HG03439 (cell line): ENCODE results near the gene TSPAN9.

Experiments
- ATAC-seq: cut with Tn5 transposase; IDR thresholded peaks from one replicate; pipeline ENCODE4 v1.9.1; 2021; ENCODE audit warnings: mild to moderate bottlenecking, moderate library complexity; ENCODE audit not compliant: unreplicated experiment

TSPAN9 gene, protein sequence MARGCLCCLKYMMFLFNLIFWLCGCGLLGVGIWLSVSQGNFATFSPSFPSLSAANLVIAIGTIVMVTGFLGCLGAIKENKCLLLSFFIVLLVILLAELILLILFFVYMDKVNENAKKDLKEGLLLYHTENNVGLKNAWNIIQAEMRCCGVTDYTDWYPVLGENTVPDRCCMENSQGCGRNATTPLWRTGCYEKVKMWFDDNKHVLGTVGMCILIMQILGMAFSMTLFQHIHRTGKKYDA

GRCh38 chr12:3076730-3077571 lies at the start of gene TSPAN9:
TSPAN9 (plus strand) TSS chr12:3077379; CDS start chr12:3201194, 123,815 bp downstream.
- peak; percentile 70 for ATAC-seq

DNA sequence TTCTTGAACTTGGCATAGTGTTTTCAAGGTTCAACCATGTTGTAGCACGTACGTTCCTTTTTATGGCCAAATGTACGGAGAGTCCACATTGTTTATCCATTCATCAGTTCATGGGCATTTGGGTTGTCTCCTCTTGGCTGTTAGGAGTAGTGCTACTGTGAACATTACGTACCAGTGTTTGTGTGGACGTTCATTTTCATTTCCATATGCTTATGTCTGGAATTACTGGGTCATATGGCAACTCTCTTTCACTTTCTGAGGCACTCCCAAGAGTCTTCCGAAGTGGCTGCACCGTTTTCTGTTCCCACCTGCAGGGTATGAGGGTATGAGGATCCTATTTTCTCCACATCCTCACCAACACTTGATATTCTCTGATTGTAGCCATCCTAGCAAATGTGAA lies 49.1 kb upstream of the TSPAN9 start:
- ATAC-seq = no peak

- no peak for ATAC-seq
These were observed 46.3 kb upstream of the TSPAN9 start for GRCh38 chr12:3030821-3031429.

DNA sequence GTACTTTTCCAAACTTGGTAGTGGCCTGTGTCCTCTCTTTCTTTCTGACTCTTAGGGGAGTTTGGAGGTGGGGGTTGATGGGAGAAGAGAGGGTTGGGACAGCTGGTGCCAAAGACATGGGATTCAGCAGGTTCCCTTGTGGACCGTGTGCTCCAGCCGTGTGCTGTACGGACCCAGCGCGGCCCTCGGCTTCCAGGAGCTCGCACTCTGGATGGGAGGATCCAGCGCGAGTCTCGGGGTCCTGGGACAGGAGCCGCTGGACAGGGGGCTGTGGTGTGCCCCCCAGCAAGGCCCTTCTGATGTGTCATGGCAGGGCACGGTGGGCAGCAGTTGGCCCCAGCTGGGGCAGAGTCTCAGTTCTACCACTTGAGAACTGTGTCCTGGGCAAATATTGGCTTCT lies 45.0 kb upstream of the TSPAN9 start:
- ATAC-seq = no peak

DNA sequence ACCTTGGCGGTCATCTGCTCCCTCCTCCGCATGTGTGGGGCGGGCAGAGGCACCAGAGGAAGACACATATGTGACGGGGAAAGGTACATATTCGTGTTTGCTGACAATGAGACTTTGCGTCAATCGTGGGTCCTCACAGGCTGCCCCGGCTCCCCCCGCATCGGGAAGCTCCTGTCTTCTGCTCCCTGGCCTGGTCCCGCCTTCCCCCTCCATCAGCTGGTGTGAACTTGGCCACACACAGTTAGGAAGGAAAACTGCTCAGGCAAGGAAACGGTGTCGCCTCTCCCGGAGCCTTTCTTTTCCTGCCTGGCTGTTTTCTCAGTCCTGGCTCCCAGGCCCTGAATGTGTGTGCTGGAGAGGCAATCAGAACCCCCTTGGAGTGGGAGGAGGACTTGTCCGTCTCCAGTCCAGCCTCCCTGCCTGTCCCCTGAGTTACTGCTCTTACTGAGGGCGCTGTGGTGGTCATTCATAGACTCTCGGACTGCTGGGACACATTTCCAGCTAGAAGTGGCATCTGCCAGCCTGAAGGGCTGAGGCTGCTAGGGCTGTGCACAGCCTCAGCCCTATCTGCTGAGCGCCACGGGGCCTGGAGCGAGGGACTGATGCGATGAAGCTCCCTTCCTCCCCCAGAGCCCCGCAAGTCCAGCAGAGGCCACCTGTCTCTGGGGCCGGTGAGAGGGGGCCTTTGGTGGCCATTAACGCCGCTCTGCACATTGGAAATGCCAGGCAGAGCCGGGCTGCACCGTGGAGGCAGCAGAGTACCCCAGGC lies 44.2 kb upstream of the TSPAN9 start:
- ATAC-seq = no peak

DNA sequence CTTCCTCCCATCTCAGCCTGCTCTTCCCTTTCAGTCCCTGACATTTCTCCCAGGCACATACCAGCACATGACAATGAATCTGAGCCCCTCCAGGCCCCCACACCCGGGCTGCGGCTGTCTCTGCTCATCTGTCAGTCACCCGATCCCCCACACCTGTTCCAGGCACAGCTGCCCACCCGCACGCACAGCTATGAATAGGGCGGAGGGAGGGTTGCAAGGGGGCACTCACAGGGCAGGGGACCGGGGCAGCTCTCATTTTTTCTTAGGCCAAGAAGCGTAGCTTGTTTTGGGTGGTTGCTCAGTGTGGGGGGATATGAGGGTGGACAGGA lies 43.7 kb upstream of the TSPAN9 start:
- no peak for ATAC-seq

GRCh38 chr12:3034067-3034750 lies 43.0 kb upstream of the TSPAN9 start:
- no peak for ATAC-seq

- ATAC-seq = no peak
These were observed 42.0 kb upstream of the TSPAN9 start for GRCh38 chr12:3035171-3035570.

DNA sequence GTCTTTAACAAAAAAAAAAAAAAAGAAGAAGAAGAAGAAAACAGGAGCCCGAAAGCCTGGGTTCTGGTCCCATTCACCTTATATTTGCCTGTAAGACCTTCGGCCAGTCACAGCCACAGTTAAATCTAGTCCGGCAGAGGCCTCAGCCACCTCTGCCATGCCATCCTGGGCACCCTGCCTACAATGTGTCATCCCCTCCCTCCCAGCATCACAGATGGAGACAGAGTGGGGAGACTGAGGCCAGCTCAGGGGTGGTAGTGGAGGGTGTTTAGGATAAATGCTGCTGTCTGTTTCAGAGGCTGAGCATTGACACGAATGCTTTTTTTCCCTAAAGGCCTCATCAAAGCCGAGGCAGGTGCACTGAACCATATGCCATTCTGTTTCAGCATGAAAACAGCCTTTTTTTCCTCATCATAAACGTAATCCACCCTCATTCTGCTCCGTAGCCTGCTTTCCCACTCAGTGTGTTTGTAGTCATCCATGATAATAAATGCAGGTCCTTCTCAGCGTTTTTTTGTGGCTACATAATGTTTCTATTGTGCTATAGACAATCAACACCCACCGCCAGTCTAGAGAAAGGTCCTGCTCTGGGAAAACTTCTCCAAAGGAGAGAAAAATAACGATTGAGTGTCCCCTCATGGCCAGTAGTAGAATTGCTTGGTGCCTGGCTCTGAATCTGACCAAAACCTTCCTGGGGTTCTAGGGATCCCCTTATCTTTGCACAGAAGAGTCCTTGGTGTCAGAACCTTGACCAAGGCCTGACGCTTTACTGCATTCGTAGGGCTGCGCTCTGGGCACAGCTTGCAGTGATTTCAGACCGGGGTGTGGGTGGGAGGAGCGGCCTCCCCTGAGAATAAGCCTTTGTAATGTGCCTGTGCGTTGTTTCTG lies 41.1 kb upstream of the TSPAN9 start:
- no peak for ATAC-seq

DNA sequence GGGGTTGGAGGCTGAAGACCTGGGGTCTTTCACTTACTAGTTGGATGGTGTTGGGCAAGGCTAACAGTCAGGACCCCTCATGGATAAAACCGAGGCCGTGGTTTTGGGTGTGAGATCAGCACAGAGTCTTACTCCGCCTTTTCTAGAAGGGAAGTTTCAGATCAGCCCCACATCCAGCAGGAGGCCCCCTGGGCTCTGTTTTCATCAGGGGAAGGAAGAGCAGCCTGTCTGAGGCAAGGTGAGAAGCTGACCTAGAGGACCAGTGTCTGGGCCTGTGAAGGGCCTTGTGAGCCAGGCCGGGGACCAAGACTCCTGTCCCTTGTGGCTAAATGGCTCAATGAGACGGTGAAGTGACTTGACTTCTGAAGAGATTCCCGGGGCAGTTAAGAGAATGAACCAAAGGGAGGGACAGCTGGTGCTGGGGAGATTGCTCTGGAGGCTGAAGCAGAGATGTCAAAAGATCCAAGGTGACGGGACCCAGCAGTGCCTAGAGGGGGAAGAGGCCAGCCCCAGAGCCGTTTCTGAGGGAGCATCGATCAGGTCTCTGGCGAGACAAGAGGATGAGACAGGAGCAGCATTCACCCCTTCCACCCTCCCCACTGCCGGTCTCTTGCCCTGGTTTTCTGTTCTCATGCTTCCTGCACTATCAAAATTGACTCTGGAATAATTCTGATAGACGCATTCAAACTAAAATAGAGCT lies 40.1 kb upstream of the TSPAN9 start:
- no peak for ATAC-seq

- ATAC-seq = no peak
These were observed 39.0 kb upstream of the TSPAN9 start for GRCh38 chr12:3038166-3038565.

DNA sequence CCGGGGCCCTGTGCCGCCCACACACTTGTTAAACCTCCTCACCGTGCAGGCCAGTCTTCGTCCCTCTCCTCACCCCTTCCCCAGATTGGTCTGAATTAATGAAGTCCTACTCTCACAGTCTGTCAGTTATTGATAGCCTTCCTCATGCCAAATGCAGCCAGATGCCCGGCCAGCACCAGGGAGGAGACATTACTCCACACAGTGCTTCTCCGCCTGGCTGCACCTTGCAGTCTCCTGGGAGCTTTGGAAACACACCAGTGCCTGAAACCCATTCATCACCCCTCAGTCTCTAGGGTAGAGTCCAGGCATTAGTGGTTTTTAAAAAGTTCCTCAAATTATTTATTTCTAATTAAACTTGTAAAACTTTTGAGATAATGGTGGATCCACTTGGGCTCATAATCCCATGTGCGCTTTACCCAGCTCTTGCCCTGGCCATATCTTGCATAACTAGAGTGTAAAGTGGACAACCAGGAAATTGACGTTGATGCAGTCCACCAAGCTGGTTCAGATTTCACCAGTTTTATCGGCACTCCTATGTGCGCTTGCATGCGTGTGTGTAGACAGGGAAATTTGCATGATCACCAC lies 38.2 kb upstream of the TSPAN9 start:
- ATAC-seq = no peak

GRCh38 chr12:3040026-3040656 lies 37.0 kb upstream of the TSPAN9 start:
- ATAC-seq = no peak

GRCh38 chr12:3040663-3041544 lies 36.3 kb upstream of the TSPAN9 start:
- no peak for ATAC-seq

DNA sequence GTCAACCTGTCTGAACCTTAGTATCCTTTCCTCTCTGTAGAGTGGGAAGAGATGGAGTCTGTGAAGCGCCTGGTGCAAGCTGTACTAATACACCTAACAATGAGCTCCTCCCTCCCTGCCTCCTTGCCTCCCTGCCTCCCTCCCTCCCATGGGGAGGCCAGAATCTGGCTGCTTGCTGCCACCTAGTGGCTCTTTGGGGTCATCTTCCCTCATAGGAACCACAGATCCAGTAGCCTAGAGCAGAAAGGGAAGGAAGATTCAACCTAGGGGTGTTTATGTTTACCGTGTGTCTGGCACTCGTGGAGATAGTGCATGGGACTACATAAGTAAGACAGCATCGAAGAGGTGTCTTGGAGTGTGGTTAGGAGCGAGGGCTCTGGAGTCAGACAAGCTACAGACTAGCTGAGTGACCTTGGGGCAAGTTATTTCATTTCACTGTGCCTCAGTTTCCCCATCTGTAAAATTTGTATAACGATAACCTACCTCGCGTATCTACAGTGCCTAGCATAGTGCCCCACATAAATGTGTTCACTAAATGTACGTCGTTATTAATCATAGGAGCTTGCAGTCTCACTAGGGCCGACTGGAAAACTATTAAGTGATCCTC lies 35.5 kb upstream of the TSPAN9 start:
- ATAC-seq = no peak

GRCh38 chr12:3042394-3042793 lies 34.8 kb upstream of the TSPAN9 start:
- ATAC-seq = no peak

- no peak for ATAC-seq
These were observed 34.4 kb upstream of the TSPAN9 start for GRCh38 chr12:3042826-3043225.
